Thyroid gland (tissue), 4 donors: ENCODE measurements around the gene TIGAR. TPM values are rescaled to one million over a fixed set of nuclear protein-coding genes. Genes with fewer than 3 reads are reported as not detected.

Experiments
- DNase-seq, 2 donors: peaks; one replicate each; pipeline ENCODE4 v3.0.0-alpha.2; 2019
- H3K27ac ChIP-seq, 3 donors: fragments of 200-600 bp; sonication (generic); 1 replicate in 2 of 3; 2 replicates in 1 of 3; pipeline ENCODE4 v1.5.1; 2016 to 2019; ENCODE audit warnings: mild to moderate bottlenecking in 1 of 3, moderate library complexity in 1 of 3
- H3K27me3 ChIP-seq: fragments of 200-600 bp; sonication (generic); one replicate; pipeline ENCODE4 v1.5.1; 2019
- H3K36me3 ChIP-seq, 2 donors: fragments of 200-600 bp; sonication (generic); one replicate each; pipeline ENCODE4 v1.5.1; 2016 to 2019
- H3K4me1 ChIP-seq, 2 donors: fragments of 200-600 bp; sonication (generic); one replicate each; pipeline ENCODE4 v1.5.1; 2017 to 2019
- H3K4me3 ChIP-seq, 3 donors: fragments of 200-600 bp; sonication (generic); replicated peaks in 1 of 3; 1 replicate in 2 of 3; 2 replicates in 1 of 3; pipeline ENCODE4 v1.5.1; 2016; ENCODE audit warnings: mild to moderate bottlenecking in 1 of 3
- H3K9me3 ChIP-seq: fragments of 200-600 bp; sonication (generic); one replicate; pipeline ENCODE4 v1.5.1; 2017
- CTCF ChIP-seq, 6 experiments: fragments of 200-600 bp in 3 of 6; fragments of 450-650 bp in 3 of 6; sonication (generic) in 3 of 6; IDR thresholded peaks; one replicate each; pipeline ENCODE4 v1.5.1; 2016 to 2019; ENCODE audit warnings: antibody characterized with exemption in 6 of 6, mild to moderate bottlenecking in 2 of 6, inconsistent platforms in 1 of 6, moderate library complexity in 1 of 6
- POLR2A ChIP-seq, 2 donors: fragments of 450-650 bp; IDR thresholded peaks; one replicate each; pipeline ENCODE4 v1.6.1; 2017; ENCODE audit warnings: antibody characterized with exemption in 2 of 2, mild to moderate bottlenecking in 2 of 2, moderate library complexity in 1 of 2
- WGBS, 2 donors: methylation state at CpG; one replicate each; pipeline ENCODE4 v1.1.5; 2017; 5-methylcytosine and 5-hydroxymethylcytosine counted together
- intact Hi-C: fragments of 100-400 bp; cut with DNase I; formaldehyde crosslinking; loops from one replicate; pipeline ENCODE4 v1.15.1; 2023
- total RNA-seq, 4 donors: library from RNA; depleted of rRNA; stranded (reverse); fragments of >200 nt; gene quantifications; one replicate each; pipeline ENCODE4 v1.2.3, GENCODE V29; 2016

The TIGAR gene
- total RNA-seq, 4 donors from 2014 or later: 4.0 to 6.3 (median 5.4) TPM

GRCh38 chr12:4312251-4312650, 8.8 kb upstream of the TIGAR start:
- 95 to 96% methylated on average over 2 of the region's 2 CpGs for WGBS, 2 donors
- intact Hi-C loops: no loop called here
- no peak for DNase-seq
- Histone ChIP-seq H3K4me1 (peaks cover 3 to 10% of the 10 kb centered on the region in 2 donors), H3K27me3 (no peaks in the 10 kb centered on the region), H3K36me3 (no peaks in the 10 kb centered on the region), H3K4me3 (no peak overlapping the region), H3K27ac (no peak overlapping the region), H3K9me3 (no peaks in the 10 kb centered on the region)
- TF ChIP-seq POLR2A (IDR thresholded peaks at IDR 0.05) (no peak), CTCF (IDR thresholded peaks at IDR 0.05) (no peak)

- H3K27me3 ChIP-seq: no peaks in the 10 kb centered on the region
- H3K36me3 ChIP-seq: no peaks in the 10 kb centered on the region
- 0% methylated on average over 8 to 13 of the region's 13 CpGs for WGBS, 2 donors
- intact Hi-C loops: no loop called here
- H3K4me3 ChIP-seq: peak overlapping the region in 2 of 3 donors; percentile 25 to 78
- no peak for DNase-seq
- H3K27ac ChIP-seq: peak overlapping the region; percentile 52 to 77 (median 76)
- H3K4me1 ChIP-seq: peaks cover 7% of the 10 kb centered on the region in 2 donors
- H3K9me3 ChIP-seq: no peaks in the 10 kb centered on the region
- no peak for TF ChIP-seq POLR2A (IDR thresholded peaks at IDR 0.05)
Observed at GRCh38 chr12:4320497-4320852, 538 bp upstream of the TIGAR start.

GRCh38 chr12:4322726-4323125, 1.7 kb downstream of the TIGAR start:
- Histone ChIP-seq H3K9me3 (no peaks in the 10 kb centered on the region), H3K4me1 (peaks cover 7% of the 10 kb centered on the region in 2 donors), H3K36me3 (no peaks in the 10 kb centered on the region), H3K27me3 (no peaks in the 10 kb centered on the region), H3K4me3 (no peak overlapping the region), H3K27ac (no peak overlapping the region)
- TF ChIP-seq CTCF (IDR thresholded peaks at IDR 0.05) (no peak), POLR2A (IDR thresholded peaks at IDR 0.05) (no peak)
- WGBS, 2 donors: 79 to 89% methylated on average over 5 of the region's 5 CpGs
- no peak for DNase-seq
- intact Hi-C loops: no loop called here

GRCh38 chr12:4323396-4323795, 2.4 kb downstream of the TIGAR start:
- WGBS, 2 donors: 91 to 94% methylated on average over 4 of the region's 4 CpGs
- no peaks in the 10 kb centered on the region for H3K9me3 ChIP-seq
- H3K36me3 ChIP-seq: no peaks in the 10 kb centered on the region
- H3K27me3 ChIP-seq: no peaks in the 10 kb centered on the region
- TF ChIP-seq CTCF (IDR thresholded peaks at IDR 0.05): no peak
- TF ChIP-seq POLR2A (IDR thresholded peaks at IDR 0.05): no peak
- no peak for DNase-seq
- H3K4me3 ChIP-seq: no peak overlapping the region
- H3K27ac ChIP-seq: no peak overlapping the region
- peaks cover 7% of the 10 kb centered on the region in 2 donors for H3K4me1 ChIP-seq
- intact Hi-C loops: no loop called here

- no peaks in the 10 kb centered on the region for H3K9me3 ChIP-seq
- no peaks in the 10 kb centered on the region for H3K27me3 ChIP-seq
- H3K36me3 ChIP-seq: no peaks in the 10 kb centered on the region
- H3K27ac ChIP-seq: no peak overlapping the region
- WGBS, 2 donors: 96 to 97% methylated on average over 27 to 28 of the region's 28 CpGs
- H3K4me1 ChIP-seq: peaks cover 7% of the 10 kb centered on the region in 2 donors
- TF ChIP-seq CTCF (IDR thresholded peaks at IDR 0.05) (no peak), POLR2A (IDR thresholded peaks at IDR 0.05) (no peak)
- no peak for DNase-seq
- H3K4me3 ChIP-seq: no peak overlapping the region
- intact Hi-C loops: no loop called here
Observed at GRCh38 chr12:4324366-4324765, 3.4 kb downstream of the TIGAR start.

- Histone ChIP-seq H3K4me3 (no peak overlapping the region), H3K36me3 (no peaks in the 10 kb centered on the region), H3K27ac (no peak overlapping the region), H3K27me3 (no peaks in the 10 kb centered on the region), H3K4me1 (peaks cover 4 to 7% of the 10 kb centered on the region in 2 donors), H3K9me3 (no peaks in the 10 kb centered on the region)
- DNase-seq: no peak
- WGBS, 2 donors: 86 to 91% methylated on average over 3 of the region's 3 CpGs
- TF ChIP-seq CTCF (IDR thresholded peaks at IDR 0.05): no peak
- no peak for TF ChIP-seq POLR2A (IDR thresholded peaks at IDR 0.05)
- intact Hi-C loops: no loop called here
Observed at GRCh38 chr12:4325966-4326365, 5.0 kb downstream of the TIGAR start.
